Stimulated activated CD8-positive, alpha-beta memory T cell treated with anti-CD3 and anti-CD28 coated beads, Interleukin-15, amount 100 ng/mL, for 1 hour (primary cell): ENCODE results near the gene SLC39A12.

Source experiments
- DNase-seq: peaks from one replicate; pipeline ENCODE4 v3.0.0-alpha.2; 2020; ENCODE audit warnings: low read depth

The SLC39A12 gene

DNA sequence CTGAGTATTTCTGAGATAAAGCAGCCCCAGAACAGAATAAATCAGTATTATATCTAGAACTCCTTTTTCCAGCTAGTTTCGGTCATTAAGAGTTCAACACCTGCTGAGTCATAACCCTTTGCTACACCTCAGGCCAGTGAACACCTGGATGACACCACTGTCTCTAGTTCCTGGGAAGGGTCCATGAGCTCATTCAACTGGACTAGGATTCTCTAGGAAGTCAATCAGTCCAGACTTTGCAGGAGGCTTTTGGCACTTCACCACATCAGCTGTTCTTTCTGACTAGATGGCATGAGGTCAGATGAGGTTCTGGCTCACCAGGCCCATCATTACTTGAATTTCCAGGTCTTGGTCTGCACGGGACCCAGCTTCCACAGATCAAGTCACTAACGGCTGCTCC lies 11.7 kb downstream of the SLC39A12 start:
- DNase-seq: no peak

GRCh38 chr10:17965649-17966235 lies 14.0 kb downstream of the SLC39A12 start:
- no peak for DNase-seq

- no peak for DNase-seq
Measured at GRCh38 chr10:17974505-17974904, 22.8 kb downstream of the SLC39A12 start.

- DNase-seq: no peak
Measured at GRCh38 chr10:17980846-17981565, 29.3 kb downstream of the SLC39A12 start.

DNA sequence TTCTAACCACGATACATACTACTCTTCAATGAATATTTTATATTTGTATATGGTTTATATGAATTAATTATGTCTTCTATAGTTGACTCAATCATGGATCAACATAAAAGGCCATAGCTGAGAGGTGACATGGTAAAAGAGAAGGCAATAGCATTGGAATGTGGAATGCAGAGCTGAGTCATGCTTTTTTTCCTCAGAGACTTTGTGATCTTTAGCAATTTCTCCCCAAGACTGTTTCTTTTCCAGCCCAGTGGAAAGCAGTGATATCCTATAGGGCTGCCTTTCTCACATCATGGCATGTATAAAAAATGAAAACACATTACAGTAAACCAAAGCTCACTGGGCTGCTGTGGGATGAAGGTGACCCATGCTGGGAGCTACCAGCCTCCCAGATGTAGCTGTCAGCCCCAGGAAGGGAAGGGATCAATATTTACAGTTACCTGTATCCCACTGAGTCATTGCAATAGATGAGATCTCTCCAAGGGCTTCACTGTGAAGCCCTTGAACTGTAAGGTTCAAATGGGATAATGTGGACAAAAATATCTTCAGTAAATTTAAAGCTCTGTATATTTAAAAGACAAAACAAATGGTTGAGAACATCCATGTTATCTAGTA lies 30.2 kb downstream of the SLC39A12 start:
- no peak for DNase-seq

- no peak for DNase-seq
Measured at GRCh38 chr10:17984056-17984455, 32.3 kb downstream of the SLC39A12 start.

DNA sequence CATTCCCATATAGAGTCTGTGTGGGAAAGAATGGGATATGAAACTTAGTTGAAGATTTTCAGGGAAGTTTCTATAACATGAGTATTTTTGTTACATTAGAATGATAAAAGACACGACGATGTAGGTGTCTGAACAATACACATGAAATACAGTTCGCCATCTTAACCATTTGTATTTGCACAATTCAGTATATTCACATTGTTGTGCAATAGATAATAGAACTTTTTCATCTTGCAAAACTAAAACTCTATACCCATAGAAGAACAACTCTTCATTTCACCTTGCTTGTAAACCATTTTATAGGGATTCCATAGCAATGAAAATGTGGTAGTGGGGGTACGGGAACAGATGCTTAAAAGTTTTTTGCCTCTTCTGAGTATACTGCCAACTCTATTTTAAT lies 32.8 kb downstream of the SLC39A12 start:
- no peak for DNase-seq

GRCh38 chr10:17989908-17990767 lies 38.4 kb downstream of the SLC39A12 start:
- DNase-seq: no peak

DNA sequence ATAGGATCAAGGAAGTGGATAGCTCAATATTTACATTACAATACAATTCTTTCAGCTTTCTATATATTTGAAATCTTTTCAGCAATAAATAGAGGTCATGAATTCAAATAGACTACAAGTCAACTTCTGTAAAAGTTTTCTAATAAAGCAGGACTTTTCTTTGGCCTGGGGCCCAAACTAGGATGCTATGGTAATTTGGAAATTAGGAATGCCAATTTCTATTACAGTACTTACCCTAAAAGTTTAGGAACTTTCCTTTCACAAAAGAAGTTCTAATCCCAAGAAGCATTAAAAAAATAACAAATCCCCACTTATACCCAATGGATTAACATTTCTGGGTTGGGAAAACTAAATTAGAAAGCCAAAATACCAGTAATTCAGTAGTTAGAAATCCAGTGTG lies 40.5 kb downstream of the SLC39A12 start:
- no peak for DNase-seq

GRCh38 chr10:17993361-17993760 lies 41.6 kb downstream of the SLC39A12 start:
- DNase-seq: no peak

DNA sequence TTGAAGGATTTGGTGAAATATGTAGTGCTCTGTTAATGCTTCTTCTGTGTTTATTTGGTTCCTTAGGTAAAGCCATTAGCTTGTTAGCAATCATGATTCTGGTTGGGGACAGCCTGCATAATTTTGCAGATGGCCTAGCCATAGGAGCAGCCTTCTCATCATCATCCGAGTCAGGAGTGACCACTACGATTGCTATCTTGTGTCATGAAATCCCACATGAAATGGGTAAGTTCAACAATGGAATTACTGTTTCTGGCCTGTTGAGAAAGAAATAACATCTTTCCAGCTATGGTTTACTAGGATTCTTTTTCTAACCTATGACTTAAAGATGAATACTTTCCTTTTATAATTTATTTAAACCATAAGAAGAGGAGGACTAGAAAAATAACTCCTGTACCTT lies 48.9 kb downstream of the SLC39A12 start:
- no peak for DNase-seq

DNA sequence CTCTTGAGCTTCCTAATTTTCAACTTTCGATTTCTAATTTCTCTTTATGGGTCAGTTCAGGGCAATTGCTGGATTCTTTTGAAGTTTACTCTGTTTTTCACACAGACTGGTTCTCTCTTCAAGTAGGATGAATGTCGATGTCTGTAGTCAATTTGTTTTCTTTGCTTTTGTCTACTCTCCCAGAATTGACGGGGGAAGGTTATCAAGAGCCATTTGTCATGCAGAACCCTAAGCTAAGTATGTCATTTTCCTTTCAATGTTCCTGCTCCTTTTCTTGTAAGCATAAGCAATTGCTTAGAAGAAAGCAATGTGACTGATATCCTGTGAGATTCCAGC lies 53.7 kb downstream of the SLC39A12 start:
- no peak for DNase-seq

GRCh38 chr10:18005781-18006456 lies 54.2 kb downstream of the SLC39A12 start:
- DNase-seq: no peak

GRCh38 chr10:18008986-18009385 lies 57.3 kb downstream of the SLC39A12 start:
- DNase-seq: no peak

DNA sequence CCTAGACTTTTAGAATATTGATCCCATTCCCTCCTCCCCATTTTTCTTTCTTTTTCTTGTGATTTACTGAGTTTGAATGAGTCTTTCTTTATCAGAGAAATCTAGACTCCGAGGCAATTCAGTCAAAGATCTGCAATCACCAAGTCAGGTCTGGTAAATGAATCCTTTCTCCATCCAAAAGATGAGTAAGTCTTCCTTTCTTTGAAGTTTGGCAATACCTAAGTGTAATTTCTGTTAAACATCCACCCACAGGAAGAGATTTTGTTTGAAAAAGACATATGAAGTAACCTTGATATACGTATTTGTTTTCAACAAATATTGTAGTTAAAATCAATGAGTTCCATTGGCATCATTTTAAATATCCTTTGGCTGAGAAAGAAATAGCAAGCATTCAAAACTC lies 58.3 kb downstream of the SLC39A12 start:
- no peak for DNase-seq

- no peak for DNase-seq
Measured at GRCh38 chr10:18020523-18020922, 68.8 kb downstream of the SLC39A12 start.

GRCh38 chr10:18021725-18022480 lies 70.2 kb downstream of the SLC39A12 start:
- no peak for DNase-seq

GRCh38 chr10:18043148-18044006 lies 91.7 kb downstream of the SLC39A12 start:
- no peak for DNase-seq

DNA sequence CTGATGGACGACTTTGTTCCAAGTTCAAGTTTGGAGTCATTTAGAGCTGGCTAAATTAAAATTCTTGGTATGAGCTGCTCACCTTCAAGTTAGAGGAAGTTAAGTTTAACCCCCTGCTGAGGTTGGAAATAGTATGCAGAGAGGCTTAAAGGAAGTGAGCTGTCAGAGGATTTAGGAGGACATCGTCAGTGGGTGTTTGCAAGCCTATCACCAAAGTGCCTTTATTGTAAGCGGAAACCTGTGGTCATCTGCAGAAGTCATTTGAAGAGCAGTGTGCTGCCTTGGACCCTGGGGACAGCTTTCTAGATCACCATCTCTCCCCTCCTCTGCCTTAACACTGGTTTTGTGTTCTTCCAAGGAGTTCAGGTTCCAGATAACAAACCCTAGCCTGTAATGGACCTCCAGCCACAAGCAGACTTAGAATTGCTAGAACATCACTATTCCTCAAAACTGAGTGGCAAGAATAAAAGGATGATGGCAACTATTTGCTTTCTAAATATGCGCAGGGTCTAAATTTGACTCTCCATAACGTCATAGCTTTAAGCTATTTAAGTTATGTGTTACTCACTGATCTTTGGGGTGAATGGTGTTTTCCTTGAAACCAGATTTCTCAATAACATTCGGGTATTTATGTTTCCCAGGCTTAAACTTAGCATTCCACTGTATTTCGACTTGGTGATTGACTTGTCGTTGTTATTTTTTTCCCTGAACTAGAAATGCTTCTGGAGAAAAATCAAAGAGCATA lies 93.4 kb downstream of the SLC39A12 start:
- DNase-seq: no peak

GRCh38 chr10:18056583-18056982 lies 104.9 kb downstream of the SLC39A12 start:
- no peak for DNase-seq
